Bronchial epithelial cell (primary cell): ENCODE data around the gene TMEM9B. TPM values are rescaled to one million over a fixed set of nuclear protein-coding genes. Genes with fewer than 3 reads are reported as not detected.

ENCODE experiments used
- DNase-seq: peaks from one replicate; pipeline ENCODE4 v3.0.0-alpha.2; 2010; ENCODE audit warnings: low read depth
- FAIRE-seq: peaks from 2 replicates; lab custom pipeline; 2011; peaks lifted over from hg19 to GRCh38; lab: Jason Lieb, UNC
- H3K27me3 ChIP-seq: 2 replicates; pipeline ENCODE4 v1.5.1; 2011; ENCODE audit warnings: low read length; ENCODE audit not compliant: control insufficient read depth, insufficient read depth
- H3K36me3 ChIP-seq: 2 replicates; pipeline ENCODE4 v1.5.1; 2011; ENCODE audit warnings: low read length; ENCODE audit not compliant: control insufficient read depth, insufficient read depth
- H3K4me3 ChIP-seq: 2 replicates; pipeline ENCODE4 v1.5.1; 2011; ENCODE audit warnings: mild to moderate bottlenecking, low read depth, low read length, control low read depth
- total RNA-seq: library from RNA; depleted of rRNA; stranded (reverse); fragments of >200 nt; gene quantifications from 2 replicates; pipeline ENCODE4 v1.2.1, GENCODE V29; 2014
- TF ChIP-seq, protein P1 (sequence below): IDR thresholded peaks from 2 replicates; pipeline ENCODE4 v1.5.1; 2011; ENCODE audit warnings: mild to moderate bottlenecking, moderate library complexity, low read length, control low read depth, inconsistent platforms; ENCODE audit not compliant: insufficient read depth, severe bottlenecking

Gene TMEM9B
- total RNA-seq, 1 donor from 2014 or later: 56.3 TPM

DNA sequence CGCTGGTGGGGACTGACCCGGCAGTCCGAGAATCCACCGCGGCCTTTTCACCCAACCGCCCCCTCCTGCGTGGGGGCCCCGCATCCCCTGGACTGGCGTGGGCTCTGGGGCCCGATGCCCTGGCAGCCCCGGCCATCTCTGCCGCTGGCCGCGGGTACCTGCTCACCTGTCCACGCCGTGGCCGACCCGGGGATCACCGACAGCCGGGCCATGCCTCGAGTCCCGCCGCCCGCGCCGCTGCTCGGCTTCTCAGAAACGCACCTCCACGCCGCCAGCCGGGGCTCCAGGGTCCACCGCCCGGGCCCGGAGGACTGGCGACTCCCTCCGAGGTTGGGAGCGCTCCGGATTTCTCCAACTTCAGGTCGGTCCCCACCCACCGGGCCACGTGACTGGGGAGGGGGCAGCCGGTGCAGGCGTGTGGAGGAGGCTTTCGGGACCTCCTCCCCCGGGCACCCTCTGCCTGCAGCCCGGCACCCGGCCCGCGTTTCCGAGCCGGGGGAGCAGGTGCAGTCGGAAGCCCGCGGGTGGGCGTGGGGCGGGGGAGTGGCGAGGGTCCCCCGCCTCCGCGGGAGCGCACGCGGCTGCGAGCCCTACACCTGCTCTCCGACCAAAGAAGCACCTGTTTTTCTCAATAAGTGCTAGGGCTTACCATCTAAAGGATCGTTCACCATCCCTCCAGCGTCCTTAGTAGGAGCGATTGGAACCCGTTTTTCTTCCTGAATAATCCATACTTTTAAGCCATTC, 40.1 kb upstream of the TMEM9B start:
- TF ChIP-seq, protein P1, sequence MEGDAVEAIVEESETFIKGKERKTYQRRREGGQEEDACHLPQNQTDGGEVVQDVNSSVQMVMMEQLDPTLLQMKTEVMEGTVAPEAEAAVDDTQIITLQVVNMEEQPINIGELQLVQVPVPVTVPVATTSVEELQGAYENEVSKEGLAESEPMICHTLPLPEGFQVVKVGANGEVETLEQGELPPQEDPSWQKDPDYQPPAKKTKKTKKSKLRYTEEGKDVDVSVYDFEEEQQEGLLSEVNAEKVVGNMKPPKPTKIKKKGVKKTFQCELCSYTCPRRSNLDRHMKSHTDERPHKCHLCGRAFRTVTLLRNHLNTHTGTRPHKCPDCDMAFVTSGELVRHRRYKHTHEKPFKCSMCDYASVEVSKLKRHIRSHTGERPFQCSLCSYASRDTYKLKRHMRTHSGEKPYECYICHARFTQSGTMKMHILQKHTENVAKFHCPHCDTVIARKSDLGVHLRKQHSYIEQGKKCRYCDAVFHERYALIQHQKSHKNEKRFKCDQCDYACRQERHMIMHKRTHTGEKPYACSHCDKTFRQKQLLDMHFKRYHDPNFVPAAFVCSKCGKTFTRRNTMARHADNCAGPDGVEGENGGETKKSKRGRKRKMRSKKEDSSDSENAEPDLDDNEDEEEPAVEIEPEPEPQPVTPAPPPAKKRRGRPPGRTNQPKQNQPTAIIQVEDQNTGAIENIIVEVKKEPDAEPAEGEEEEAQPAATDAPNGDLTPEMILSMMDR: no peak
- DNase-seq (no peak), FAIRE-seq (no peak)
- peaks cover 28% of the 10 kb centered on the region for H3K27me3 ChIP-seq
- peak overlapping the region; percentile 43 for H3K4me3 ChIP-seq
- H3K36me3 ChIP-seq: no peaks in the 10 kb centered on the region

GRCh38 chr11:9003573-9004182, 39.4 kb upstream of the TMEM9B start, which contains the start of gene NRIP3:
NRIP3 (minus strand) TSS chr11:9004001; CDS start chr11:9003935, 66 bp downstream.
- peak within 1 kb of the TSS; percentile 43 for H3K4me3 ChIP-seq
- H3K27me3 ChIP-seq: peaks cover 28% of the 10 kb centered on the region
- TF ChIP-seq, protein P1: no peak
- DNase-seq: peak; percentile 13
- no peak for FAIRE-seq
- no peaks in the 10 kb centered on the region for H3K36me3 ChIP-seq

DNA sequence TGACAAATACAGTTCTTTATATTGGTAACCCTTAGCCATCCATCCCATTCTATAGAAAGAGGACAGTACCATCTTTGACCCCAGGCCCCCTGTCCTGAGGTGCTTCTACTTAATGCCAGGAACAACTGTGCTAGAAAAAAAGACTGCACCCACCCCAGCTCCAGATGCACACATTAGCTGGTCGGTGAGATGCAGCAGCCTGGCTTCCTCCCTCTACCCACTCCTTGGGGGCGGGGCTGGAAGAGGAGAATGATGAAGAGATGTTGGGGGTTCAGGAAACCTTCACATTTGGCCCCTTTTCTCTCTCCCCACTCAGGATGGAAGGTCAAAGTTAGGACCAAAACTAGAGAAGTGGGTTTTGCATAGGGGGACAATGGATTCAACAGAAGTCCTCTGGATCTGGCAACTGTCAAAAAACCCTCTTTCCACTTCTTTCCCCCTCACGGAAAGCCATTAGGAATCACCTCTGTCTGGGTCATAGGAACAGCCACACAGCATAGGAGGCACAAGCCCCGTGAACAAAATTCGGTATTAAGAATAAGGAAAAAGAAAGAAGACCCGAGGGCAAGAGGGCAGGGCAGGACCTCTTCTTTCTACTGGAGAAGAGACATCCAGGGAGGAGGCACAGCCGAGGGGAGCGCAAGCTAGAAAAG, 38.8 kb upstream of the TMEM9B start:
- no peak for FAIRE-seq

DNA sequence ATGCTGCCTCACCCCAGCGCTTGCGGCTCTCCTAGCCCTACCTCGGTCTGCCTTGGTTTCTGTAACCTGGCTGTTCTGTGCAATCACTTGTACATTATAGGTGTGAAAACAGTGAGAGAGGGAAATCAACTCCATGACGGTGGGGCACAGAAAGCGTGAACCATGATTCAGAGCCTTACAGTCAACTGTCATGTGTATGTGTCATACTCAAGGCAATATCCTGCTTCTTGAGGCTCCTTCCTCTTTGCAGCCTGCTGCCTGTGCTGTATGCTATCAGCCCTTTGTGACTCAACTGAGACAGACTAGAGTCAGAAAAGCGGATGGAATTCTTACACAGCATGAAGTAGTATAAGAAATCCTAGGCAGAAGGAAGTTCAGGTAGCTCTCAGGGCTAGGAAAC, 37.5 kb upstream of the TMEM9B start:
- TF ChIP-seq, protein P1: no peak
- DNase-seq (peak; percentile 97), FAIRE-seq (peak; percentile 13)
- Histone ChIP-seq H3K36me3 (no peaks in the 10 kb centered on the region), H3K4me3 (no peak overlapping the region), H3K27me3 (peaks cover 25% of the 10 kb centered on the region)

More for the DNA sequence above, 38.8 kb upstream of the TMEM9B start:
- TF ChIP-seq, protein P1: no peak
- DNase-seq: no peak
- Histone ChIP-seq H3K4me3 (peak overlapping the region; percentile 43), H3K27me3 (peaks cover 28% of the 10 kb centered on the region), H3K36me3 (no peaks in the 10 kb centered on the region)

DNA sequence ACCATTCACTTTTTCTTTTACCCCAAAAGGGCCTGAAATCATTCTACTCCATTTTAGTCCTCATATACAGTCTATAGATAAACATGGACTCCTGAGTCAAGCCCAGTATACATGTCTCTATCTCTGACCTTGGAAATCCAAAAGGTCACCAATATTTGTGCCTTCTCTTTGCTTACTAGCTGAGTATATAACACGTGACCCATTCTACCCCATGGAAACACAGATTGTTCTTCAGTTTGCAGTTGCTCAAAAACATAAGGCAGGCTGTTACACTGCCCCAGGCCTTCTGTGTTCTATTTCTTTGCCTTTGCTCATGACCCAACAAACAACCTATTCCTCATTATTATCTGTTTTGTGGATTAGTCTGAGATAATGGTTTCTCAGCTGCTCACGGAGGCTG, 33.8 kb upstream of the TMEM9B start:
- TF ChIP-seq, protein P1: no peak
- H3K4me3 ChIP-seq: no peak overlapping the region
- FAIRE-seq (no peak), DNase-seq (no peak)
- H3K36me3 ChIP-seq: no peaks in the 10 kb centered on the region
- peaks cover 2% of the 10 kb centered on the region for H3K27me3 ChIP-seq
